Astrocyte (in vitro differentiated cells and primary cell): ENCODE data around the gene PINK1. TPM values are rescaled to one million over a fixed set of nuclear protein-coding genes. Genes with fewer than 3 reads are reported as not detected.
A peak's percentile ranks its signal among the peaks of the same experiment; 100 is the strongest.

Source experiments
- DNase-seq: peaks from one replicate; pipeline ENCODE4 v3.0.0-alpha.2; 2010; ENCODE audit warnings: low read depth
- FAIRE-seq: peaks from 2 replicates; lab custom pipeline; 2011; peaks lifted over from hg19 to GRCh38; lab: Jason Lieb, UNC
- H2AFZ ChIP-seq: 2 replicates; pipeline ENCODE4 v1.6.0; 2012; ENCODE audit warnings: low read depth, low read length, inconsistent platforms
- H3K27ac ChIP-seq: 2 replicates; pipeline ENCODE4 v1.5.1; 2011; ENCODE audit warnings: low read depth, low read length, inconsistent platforms
- H3K27me3 ChIP-seq: 2 replicates; pipeline ENCODE4 v1.6.0; 2011; ENCODE audit warnings: low read length, inconsistent platforms; ENCODE audit not compliant: insufficient read depth
- H3K36me3 ChIP-seq: 2 replicates; pipeline ENCODE4 v1.5.1; 2011; ENCODE audit warnings: low read length, inconsistent platforms; ENCODE audit not compliant: insufficient read depth
- H3K4me1 ChIP-seq: 2 replicates; pipeline ENCODE4 v1.5.1; 2011; ENCODE audit warnings: low read length, inconsistent platforms; ENCODE audit not compliant: insufficient read depth
- H3K4me2 ChIP-seq: 2 replicates; pipeline ENCODE4 v1.6.0; 2012; ENCODE audit warnings: low read length, inconsistent platforms
- H3K4me3 ChIP-seq: 2 replicates; pipeline ENCODE4 v1.5.1; 2011; ENCODE audit warnings: low read depth, mild to moderate bottlenecking, low read length, inconsistent platforms; ENCODE audit not compliant: insufficient read depth
- H3K79me2 ChIP-seq: 2 replicates; pipeline ENCODE4 v1.6.0; 2012; ENCODE audit warnings: mild to moderate bottlenecking, low read length, inconsistent platforms; ENCODE audit not compliant: insufficient read depth
- H3K9ac ChIP-seq: 2 replicates; pipeline ENCODE4 v1.6.0; 2012; ENCODE audit warnings: mild to moderate bottlenecking, low read length, inconsistent platforms
- H3K9me3 ChIP-seq: 2 replicates; pipeline ENCODE4 v1.5.1; 2012; ENCODE audit warnings: low read depth, mild to moderate bottlenecking, low read length, inconsistent platforms; ENCODE audit not compliant: insufficient read depth
- H4K20me1 ChIP-seq: 2 replicates; pipeline ENCODE4 v1.6.0; 2012; ENCODE audit warnings: low read length, inconsistent platforms; ENCODE audit not compliant: insufficient read depth
- H3K27ac Mint-ChIP-seq: one replicate; pipeline ENCODE4 v1.8.0; 2021; ENCODE audit warnings: mild to moderate bottlenecking, mixed read lengths; ENCODE audit not compliant: unreplicated experiment
- H3K27me3 Mint-ChIP-seq: one replicate; pipeline ENCODE4 v1.8.0; 2021; ENCODE audit warnings: low read depth, mixed read lengths; ENCODE audit not compliant: unreplicated experiment
- H3K36me3 Mint-ChIP-seq: one replicate; pipeline ENCODE4 v1.8.0; 2021; ENCODE audit warnings: low read depth, mixed read lengths; ENCODE audit not compliant: unreplicated experiment
- H3K4me1 Mint-ChIP-seq: one replicate; pipeline ENCODE4 v1.8.0; 2021; ENCODE audit warnings: low read depth, mixed read lengths; ENCODE audit not compliant: unreplicated experiment
- H3K4me3 Mint-ChIP-seq: one replicate; pipeline ENCODE4 v1.8.0; 2021; ENCODE audit warnings: mild to moderate bottlenecking, moderate library complexity, mixed read lengths; ENCODE audit not compliant: unreplicated experiment
- H3K9me3 Mint-ChIP-seq: one replicate; pipeline ENCODE4 v1.8.0; 2021; ENCODE audit warnings: mild to moderate bottlenecking, mixed read lengths; ENCODE audit not compliant: unreplicated experiment
- EZH2 ChIP-seq: IDR thresholded peaks from 2 replicates; pipeline ENCODE4 v1.6.1; 2012; ENCODE audit warnings: mild to moderate bottlenecking, low read length, inconsistent platforms; ENCODE audit not compliant: insufficient read depth
- total RNA-seq: library from RNA; stranded (reverse); gene quantifications from 2 replicates; pipeline ENCODE4 v1.2.1, GENCODE V29; 2021
- TF ChIP-seq, protein P1 (sequence below): IDR thresholded peaks from 2 replicates; pipeline ENCODE4 v1.5.1; 2011; ENCODE audit warnings: low read depth, mild to moderate bottlenecking, inconsistent platforms, low read length, moderate library complexity; ENCODE audit not compliant: insufficient read depth

Gene PINK1
- total RNA-seq, 1 donor from 2014 or later = 25.6 TPM

- no peaks in the 10 kb centered on the region for H3K27me3 ChIP-seq
- H3K9ac ChIP-seq = peak overlapping the region; percentile 93
- H3K27me3 Mint-ChIP-seq = no peaks in the 10 kb centered on the region
These were observed 27.6 kb downstream of the PINK1 start for GRCh38 chr1:20660847-20661206.

GRCh38 chr1:20661207-20662109 is 28.2 kb downstream of the PINK1 start, which contains the start of gene DDOST:
TSS of gene DDOST (minus strand) at chr1:20661369. CDS start at chr1:20661350, 19 bp downstream.
- no peaks in the 10 kb centered on the region for H3K9me3 Mint-ChIP-seq
- Histone ChIP-seq H3K4me3 (peak within 1 kb of the TSS; percentile 92), H3K36me3 (peaks cover 7% of the 10 kb centered on the region), H4K20me1 (peaks cover 40% of the 10 kb centered on the region), H3K9me3 (no peaks in the 10 kb centered on the region), H3K79me2 (peaks cover 48% of the 10 kb centered on the region), H3K9ac (peak within 1 kb of the TSS; percentile 93), H3K27me3 (no peaks in the 10 kb centered on the region), H3K4me1 (peaks cover 13% of the 10 kb centered on the region), H2AFZ (peak within 1 kb of the TSS; percentile 86), H3K27ac (peak within 1 kb of the TSS; percentile 73), H3K4me2 (peak within 1 kb of the TSS; percentile 99)
- H3K36me3 Mint-ChIP-seq = peaks cover 1% of the 10 kb centered on the region
- H3K4me1 Mint-ChIP-seq = peaks cover 1% of the 10 kb centered on the region
- FAIRE-seq (peak; percentile 88), DNase-seq (peak; percentile 96)
- H3K27me3 Mint-ChIP-seq = no peaks in the 10 kb centered on the region
- peak within 1 kb of the TSS; percentile 91 for H3K27ac Mint-ChIP-seq
- TF ChIP-seq, protein P1, sequence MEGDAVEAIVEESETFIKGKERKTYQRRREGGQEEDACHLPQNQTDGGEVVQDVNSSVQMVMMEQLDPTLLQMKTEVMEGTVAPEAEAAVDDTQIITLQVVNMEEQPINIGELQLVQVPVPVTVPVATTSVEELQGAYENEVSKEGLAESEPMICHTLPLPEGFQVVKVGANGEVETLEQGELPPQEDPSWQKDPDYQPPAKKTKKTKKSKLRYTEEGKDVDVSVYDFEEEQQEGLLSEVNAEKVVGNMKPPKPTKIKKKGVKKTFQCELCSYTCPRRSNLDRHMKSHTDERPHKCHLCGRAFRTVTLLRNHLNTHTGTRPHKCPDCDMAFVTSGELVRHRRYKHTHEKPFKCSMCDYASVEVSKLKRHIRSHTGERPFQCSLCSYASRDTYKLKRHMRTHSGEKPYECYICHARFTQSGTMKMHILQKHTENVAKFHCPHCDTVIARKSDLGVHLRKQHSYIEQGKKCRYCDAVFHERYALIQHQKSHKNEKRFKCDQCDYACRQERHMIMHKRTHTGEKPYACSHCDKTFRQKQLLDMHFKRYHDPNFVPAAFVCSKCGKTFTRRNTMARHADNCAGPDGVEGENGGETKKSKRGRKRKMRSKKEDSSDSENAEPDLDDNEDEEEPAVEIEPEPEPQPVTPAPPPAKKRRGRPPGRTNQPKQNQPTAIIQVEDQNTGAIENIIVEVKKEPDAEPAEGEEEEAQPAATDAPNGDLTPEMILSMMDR = peak; percentile 27
- TF ChIP-seq EZH2 = no peak
- peak within 1 kb of the TSS; percentile 92 for H3K4me3 Mint-ChIP-seq

More at GRCh38 chr1:20660847-20661206, 27.6 kb downstream of the PINK1 start:
- Histone ChIP-seq H3K4me3 (peak overlapping the region; percentile 92), H3K27ac (peak overlapping the region; percentile 54), H3K36me3 (peaks cover 13% of the 10 kb centered on the region), H3K79me2 (peaks cover 54% of the 10 kb centered on the region), H3K4me2 (peak overlapping the region; percentile 99), H4K20me1 (peaks cover 46% of the 10 kb centered on the region), H3K9me3 (no peaks in the 10 kb centered on the region), H3K4me1 (peaks cover 13% of the 10 kb centered on the region), H2AFZ (peak overlapping the region; percentile 81)
- Mint-ChIP-seq H3K4me1 (peaks cover 1% of the 10 kb centered on the region), H3K4me3 (peak overlapping the region; percentile 92), H3K9me3 (no peaks in the 10 kb centered on the region), H3K27ac (peak overlapping the region; percentile 91), H3K36me3 (peaks cover 7% of the 10 kb centered on the region)
- no peak for DNase-seq
- FAIRE-seq = no peak
- TF ChIP-seq EZH2 = no peak
- TF ChIP-seq, protein P1 = no peak

DNA sequence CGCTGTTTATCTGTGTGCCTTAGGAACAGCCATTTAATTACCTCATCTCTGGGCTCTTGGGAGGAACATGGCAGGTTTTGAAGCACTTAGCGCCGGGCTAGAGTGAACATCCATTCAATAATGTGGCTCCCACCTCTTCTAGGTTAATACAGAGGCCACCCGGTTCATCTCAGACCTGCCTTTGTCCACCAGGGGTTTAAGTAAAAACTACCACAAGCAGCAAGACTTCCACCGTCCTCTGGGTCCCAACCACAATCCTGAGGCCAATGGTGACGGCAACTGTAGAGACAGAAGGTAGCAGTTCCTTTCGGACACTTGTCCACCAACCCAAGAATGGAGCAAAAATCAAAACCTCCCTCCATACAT is 28.8 kb downstream of the PINK1 start:
- Mint-ChIP-seq H3K9me3 (no peaks in the 10 kb centered on the region), H3K27ac (peak overlapping the region; percentile 91), H3K27me3 (no peaks in the 10 kb centered on the region), H3K4me3 (peak overlapping the region; percentile 92), H3K36me3 (peaks cover 1% of the 10 kb centered on the region), H3K4me1 (peaks cover 1% of the 10 kb centered on the region)
- H3K27ac ChIP-seq = peak overlapping the region; percentile 73
- DNase-seq (no peak), FAIRE-seq (no peak)
- peaks cover 33% of the 10 kb centered on the region for H4K20me1 ChIP-seq
- peak overlapping the region; percentile 89 for H3K9ac ChIP-seq
- peak overlapping the region; percentile 99 for H3K4me2 ChIP-seq
- peak overlapping the region; percentile 86 for H2AFZ ChIP-seq
- H3K9me3 ChIP-seq = no peaks in the 10 kb centered on the region
- no peaks in the 10 kb centered on the region for H3K27me3 ChIP-seq
- peaks cover 5% of the 10 kb centered on the region for H3K36me3 ChIP-seq
- no peak for TF ChIP-seq EZH2
- TF ChIP-seq, protein P1 = no peak
- peaks cover 13% of the 10 kb centered on the region for H3K4me1 ChIP-seq
- H3K79me2 ChIP-seq = peaks cover 42% of the 10 kb centered on the region
- H3K4me3 ChIP-seq = peak overlapping the region; percentile 92
